Measurements from ENCODE around the gene WDFY3.
"Not testable (repeated sequence)": the region's sequence is repeated elsewhere in the genome, so short reads cannot be mapped to it uniquely, and the experiment has no call there.

The WDFY3 gene

DNA sequence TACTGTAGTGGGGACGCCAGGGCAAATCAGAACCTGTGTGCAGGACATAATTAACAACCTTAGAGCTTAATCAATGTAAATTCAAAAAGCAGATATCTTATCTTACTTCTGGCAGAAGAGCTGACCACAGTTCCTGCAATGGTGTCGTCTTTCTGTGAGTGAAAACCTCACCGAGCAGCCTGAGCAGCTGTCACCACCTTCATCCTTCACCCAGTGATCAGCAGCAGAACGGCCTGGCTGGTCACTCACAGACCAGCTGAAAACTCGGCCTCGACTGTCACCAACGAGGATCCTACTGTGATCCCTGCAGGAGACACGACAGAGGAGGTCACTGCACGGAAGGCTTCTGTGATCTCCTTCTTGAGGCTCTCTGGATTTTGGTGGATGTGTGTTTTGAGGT is 289.4 kb downstream of the WDFY3 start:
- ChIA-PET POLR2A (ENCODE audit: low non-redundant PET) (no interaction called here), CTCF (no interaction called here)
- TF ChIP-seq, protein P1, sequence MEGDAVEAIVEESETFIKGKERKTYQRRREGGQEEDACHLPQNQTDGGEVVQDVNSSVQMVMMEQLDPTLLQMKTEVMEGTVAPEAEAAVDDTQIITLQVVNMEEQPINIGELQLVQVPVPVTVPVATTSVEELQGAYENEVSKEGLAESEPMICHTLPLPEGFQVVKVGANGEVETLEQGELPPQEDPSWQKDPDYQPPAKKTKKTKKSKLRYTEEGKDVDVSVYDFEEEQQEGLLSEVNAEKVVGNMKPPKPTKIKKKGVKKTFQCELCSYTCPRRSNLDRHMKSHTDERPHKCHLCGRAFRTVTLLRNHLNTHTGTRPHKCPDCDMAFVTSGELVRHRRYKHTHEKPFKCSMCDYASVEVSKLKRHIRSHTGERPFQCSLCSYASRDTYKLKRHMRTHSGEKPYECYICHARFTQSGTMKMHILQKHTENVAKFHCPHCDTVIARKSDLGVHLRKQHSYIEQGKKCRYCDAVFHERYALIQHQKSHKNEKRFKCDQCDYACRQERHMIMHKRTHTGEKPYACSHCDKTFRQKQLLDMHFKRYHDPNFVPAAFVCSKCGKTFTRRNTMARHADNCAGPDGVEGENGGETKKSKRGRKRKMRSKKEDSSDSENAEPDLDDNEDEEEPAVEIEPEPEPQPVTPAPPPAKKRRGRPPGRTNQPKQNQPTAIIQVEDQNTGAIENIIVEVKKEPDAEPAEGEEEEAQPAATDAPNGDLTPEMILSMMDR (conservative IDR thresholded peaks at IDR 0.05; ENCODE audit: low read depth) = no peak
- 0 out of 2 replicates have a peak overlapping the region, but pooled peaks have one; percentile 23 for H3K27ac ChIP-seq
- no peak for DNase-seq (ENCODE audit: low spot score)

DNA sequence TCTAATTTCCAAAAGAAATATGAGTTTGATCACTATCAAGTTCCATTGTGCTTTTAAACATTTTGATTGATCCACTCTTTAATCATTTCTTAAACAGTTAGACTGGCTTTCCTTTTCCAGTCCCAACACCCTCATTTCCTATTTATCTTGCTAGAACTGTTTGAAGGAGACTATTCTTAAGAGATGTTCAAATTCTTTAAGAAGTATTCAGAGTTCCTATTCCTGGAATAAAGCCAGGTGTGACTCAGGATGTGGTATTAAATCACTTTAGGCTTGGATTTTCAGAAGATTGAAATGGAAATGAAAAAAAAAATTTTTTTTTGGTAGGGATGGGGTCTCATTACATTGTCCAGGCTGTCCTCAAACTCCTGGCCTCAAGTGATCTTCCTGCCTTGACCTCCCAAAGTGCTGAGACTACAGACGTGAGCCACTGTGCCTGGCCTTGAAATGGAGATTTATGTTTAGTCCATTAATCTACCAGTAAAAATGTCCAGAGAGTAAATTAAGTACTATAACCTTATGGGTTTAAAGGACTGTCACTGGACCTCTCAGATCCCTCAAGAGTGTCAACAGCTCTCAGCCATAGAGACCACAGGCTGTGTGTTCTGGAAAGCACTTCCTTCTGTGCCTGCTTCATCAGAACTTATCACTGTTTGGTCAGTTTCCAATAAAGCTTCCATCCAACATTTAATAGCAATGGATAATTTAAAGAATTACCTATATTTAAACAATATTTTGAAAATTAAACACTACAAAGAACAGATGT is 292.8 kb downstream of the WDFY3 start:
- POLR2A ChIA-PET (ENCODE audit: low non-redundant PET) = no interaction called here
- CTCF ChIA-PET = interaction anchor here (0.6 kb wide), 1 partner anchor 1783 kb away, joined by 3 read pairs; no protein-coding TSS in a partner anchor

DNA sequence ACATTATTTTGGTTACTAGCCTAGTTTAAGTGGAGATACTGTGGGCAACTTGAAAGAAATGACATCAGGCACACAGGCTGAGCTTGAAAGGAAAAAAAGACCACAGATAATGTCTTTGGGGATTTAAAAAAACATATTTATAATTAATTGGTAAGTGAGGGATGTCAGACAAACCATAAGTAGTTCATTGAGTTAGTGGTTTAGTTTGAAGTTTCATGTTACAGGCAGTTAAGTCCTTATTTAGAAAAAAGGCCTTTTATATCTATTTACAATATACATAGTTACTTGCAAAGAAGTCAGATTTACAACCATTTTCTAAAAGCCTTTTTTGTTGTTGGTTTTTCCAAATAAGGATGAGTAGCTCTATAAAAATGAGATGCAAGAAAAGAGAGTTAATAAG is 294.3 kb downstream of the WDFY3 start:
- DNase-seq (ENCODE audit: low spot score) = no peak
- no peak overlapping the region for H3K27ac ChIP-seq
- ChIA-PET POLR2A (ENCODE audit: low non-redundant PET) (no interaction called here), CTCF (interaction anchor here (0.5 to 0.6 kb wide), 2 partner anchors 18 to 176 kb away, joined by 5 read pairs; no protein-coding TSS in a partner anchor)
- TF ChIP-seq, protein P1 (conservative IDR thresholded peaks at IDR 0.05; ENCODE audit: low read depth) = no peak

More for the DNA sequence above, 292.8 kb downstream of the WDFY3 start:
- TF ChIP-seq, protein P1 (conservative IDR thresholded peaks at IDR 0.05; ENCODE audit: low read depth) = no peak
- peak; percentile 76 for DNase-seq (ENCODE audit: low spot score)
- H3K27ac ChIP-seq = peak overlapping the region; percentile 50

DNA sequence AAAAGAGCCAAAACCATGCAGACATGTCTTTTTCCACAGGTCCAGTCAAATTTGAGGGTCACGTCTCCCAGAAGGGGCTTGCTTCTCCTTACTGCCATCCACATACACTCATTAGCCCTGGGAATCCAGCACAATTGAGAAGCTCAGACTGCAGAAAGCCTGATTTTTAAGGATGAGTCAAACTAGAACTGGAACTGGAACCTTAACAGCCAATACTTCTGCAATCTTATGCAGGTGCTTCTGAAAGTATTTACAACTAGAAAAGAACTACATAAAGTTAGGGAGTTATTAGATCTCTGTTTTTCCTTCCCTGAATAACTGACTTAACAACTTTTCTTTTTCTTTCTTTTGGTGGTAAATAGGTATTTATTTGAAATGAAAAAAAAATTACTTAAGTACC is 297.3 kb downstream of the WDFY3 start:
- CTCF ChIA-PET = no interaction called here
- POLR2A ChIA-PET (ENCODE audit: low non-redundant PET) = no interaction called here
- TF ChIP-seq, protein P1 (conservative IDR thresholded peaks at IDR 0.05; ENCODE audit: low read depth) = no peak

DNA sequence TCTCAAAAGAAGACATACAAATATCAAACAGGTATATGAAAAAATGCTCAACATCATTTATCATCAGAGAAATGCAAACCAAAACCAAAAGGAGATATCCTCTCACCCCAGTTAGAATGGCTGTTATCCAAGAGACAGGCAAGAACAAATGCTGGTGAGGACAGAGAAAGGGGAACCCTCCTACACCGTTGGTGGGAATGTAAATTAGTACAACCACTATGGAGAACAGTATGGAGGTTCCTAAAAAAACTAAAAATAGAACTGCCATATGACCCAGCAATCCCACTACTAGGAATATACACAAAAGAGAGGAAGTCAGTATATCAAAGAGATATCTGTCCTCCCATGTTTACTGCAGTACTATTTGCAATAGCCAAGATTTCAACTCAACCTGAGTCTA is 300.1 kb downstream of the WDFY3 start:
- ChIA-PET POLR2A (ENCODE audit: low non-redundant PET) (no interaction called here), CTCF (no interaction called here)
- DNase-seq (ENCODE audit: low spot score) = no peak

More for the DNA sequence above, 297.3 kb downstream of the WDFY3 start:
- DNase-seq (ENCODE audit: low spot score) = no peak
- H3K27ac ChIP-seq = no peak overlapping the region

DNA sequence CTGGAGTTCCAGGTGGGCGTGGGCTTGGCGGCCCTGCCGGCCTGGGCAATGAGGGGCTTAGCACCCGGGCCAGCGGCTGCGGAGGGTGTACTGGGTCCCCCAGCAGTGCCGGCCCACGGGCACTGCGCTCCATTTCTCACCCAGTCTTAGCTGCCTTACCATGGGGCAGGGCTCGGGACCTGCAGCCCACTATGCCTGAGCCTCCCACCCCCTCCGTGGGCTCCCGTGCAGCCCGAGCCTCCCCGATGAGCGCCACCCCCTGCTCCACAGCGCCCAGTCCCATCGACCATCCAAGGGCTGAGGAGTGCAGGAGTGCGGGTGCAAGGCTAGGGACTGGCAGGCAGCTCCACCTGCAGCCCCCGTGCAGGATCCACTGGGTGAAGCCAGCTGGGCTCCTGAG is 301.7 kb downstream of the WDFY3 start:
- CTCF ChIA-PET; H3K27ac ChIP-seq; DNase-seq (ENCODE audit: low spot score); POLR2A ChIA-PET (ENCODE audit: low non-redundant PET): not testable (repeated sequence)

More for the DNA sequence above, 300.1 kb downstream of the WDFY3 start:
- TF ChIP-seq, protein P1 (conservative IDR thresholded peaks at IDR 0.05; ENCODE audit: low read depth) = no peak
- H3K27ac ChIP-seq = no peak overlapping the region

All from RWPE1 (cell line).